ENCODE data around the gene MAGEF1. TPM values are rescaled to one million over a fixed set of nuclear protein-coding genes. Genes with fewer than 3 reads are reported as not detected.

Gene MAGEF1
- total and polyA plus RNA-seq, 10 of the 15 experiments (the other 5 are each of a cell fraction or from before 2014, with no cell fraction given): 2.3 to 62.2 (median 27.1) TPM

- TF ChIP-seq ZNF592 (IDR thresholded peaks at IDR 0.05) (no peak), ZBTB33 (IDR thresholded peaks at IDR 0.05) (no peak), SKIL (IDR thresholded peaks at IDR 0.05; ENCODE audit: low read depth, poor library complexity, severe bottlenecking) (no peak), ATF2 (IDR thresholded peaks at IDR 0.05; ENCODE audit: low read length) (no peak), EZH2 (IDR thresholded peaks at IDR 0.05; ENCODE audit: borderline replicate concordance, control insufficient read depth, low read depth, low read length) (no peak), BHLHE40 (IDR thresholded peaks at IDR 0.05; ENCODE audit: borderline replicate concordance in 1 of 2, low read depth in 2 of 2, low read length in 1 of 2) (no peak), NFYB (IDR thresholded peaks at IDR 0.05; ENCODE audit: insufficient read depth, low read depth, low read length) (no peak)
These were observed 41.7 kb downstream of the MAGEF1 start (continued) for GRCh38 chr3:184670091-184670602.

Data from GM12878 (cell line).